Keratinocyte (primary cell): ENCODE results near the gene MAP2K5. TPM values are rescaled to one million over a fixed set of nuclear protein-coding genes. Genes with fewer than 3 reads are reported as not detected.

Experiments
- DNase-seq: peaks from one replicate; pipeline ENCODE4 v3.0.0-alpha.2; 2011; ENCODE audit warnings: low read depth, missing footprints, low spot score
- FAIRE-seq: peaks from 2 replicates; lab custom pipeline; 2011; peaks lifted over from hg19 to GRCh38; lab: Jason Lieb, UNC
- H2AFZ ChIP-seq: 2 replicates; pipeline ENCODE4 v1.6.0; 2012; ENCODE audit warnings: low read length, control low read depth, inconsistent platforms; ENCODE audit not compliant: control insufficient read depth
- H3K27ac ChIP-seq: 2 replicates; pipeline ENCODE4 v1.5.1; 2011; ENCODE audit warnings: low read length; ENCODE audit not compliant: control insufficient read depth, insufficient read depth
- H3K27me3 ChIP-seq: 3 replicates; pipeline ENCODE4 v1.6.0; 2011; ENCODE audit warnings: low read length; ENCODE audit not compliant: control insufficient read depth, insufficient read depth; ENCODE audit errors: extremely low read depth
- H3K36me3 ChIP-seq, 2 experiments: 2 replicates in 1 of 2; 3 replicates in 1 of 2; pipeline ENCODE4 v1.5.1; 2011; ENCODE audit warnings: low read length in 2 of 2, mild to moderate bottlenecking in 1 of 2; ENCODE audit not compliant: control insufficient read depth in 2 of 2, insufficient read depth in 2 of 2; ENCODE audit errors: extremely low read depth in 1 of 2
- H3K4me1 ChIP-seq: 3 replicates; pipeline ENCODE4 v1.5.1; 2011; ENCODE audit warnings: low read length; ENCODE audit not compliant: control insufficient read depth, insufficient read depth; ENCODE audit errors: extremely low read depth
- H3K4me2 ChIP-seq: 3 replicates; pipeline ENCODE4 v1.6.0; 2011; ENCODE audit warnings: low read depth, low read length; ENCODE audit not compliant: control insufficient read depth, insufficient read depth; ENCODE audit errors: extremely low read depth
- H3K4me3 ChIP-seq, 3 experiments: fragments of 200-600 bp in 1 of 3; sonication (generic) in 1 of 3; 2 replicates in 2 of 3; 3 replicates in 1 of 3; pipeline ENCODE4 v1.5.1; 2011 to 2016; ENCODE audit warnings: low read length in 3 of 3, mild to moderate bottlenecking in 3 of 3, control low read depth in 2 of 3, inconsistent platforms in 1 of 3, low read depth in 1 of 3, mixed read lengths in 1 of 3, mixed run types in 1 of 3, moderate library complexity in 1 of 3; ENCODE audit not compliant: control insufficient read depth in 2 of 3, insufficient read depth in 2 of 3; ENCODE audit errors: extremely low read depth in 1 of 3
- H3K79me2 ChIP-seq: 2 replicates; pipeline ENCODE4 v1.6.0; 2012; ENCODE audit warnings: low read length; ENCODE audit not compliant: control insufficient read depth, insufficient read depth
- H3K9ac ChIP-seq: 3 replicates; pipeline ENCODE4 v1.6.0; 2011; ENCODE audit warnings: low read length; ENCODE audit not compliant: control insufficient read depth, insufficient read depth; ENCODE audit errors: extremely low read depth
- H3K9me1 ChIP-seq: 3 replicates; pipeline ENCODE4 v1.6.0; 2011; ENCODE audit warnings: low read length; ENCODE audit not compliant: control insufficient read depth, insufficient read depth; ENCODE audit errors: extremely low read depth
- H3K9me3 ChIP-seq: 2 replicates; pipeline ENCODE4 v1.5.1; 2012; ENCODE audit warnings: low read depth, low read length; ENCODE audit not compliant: control insufficient read depth
- H4K20me1 ChIP-seq: 3 replicates; pipeline ENCODE4 v1.6.0; 2011; ENCODE audit warnings: low read length; ENCODE audit not compliant: control insufficient read depth, insufficient read depth; ENCODE audit errors: extremely low read depth
- EZH2 ChIP-seq: IDR thresholded peaks from one replicate; pipeline ENCODE4 v1.6.1; 2012; ENCODE audit warnings: inconsistent platforms, mild to moderate bottlenecking, low read length, moderate library complexity
- dilution Hi-C: fragments of 300-500 bp; cut with MboI; formaldehyde crosslinking; loops from one replicate; pipeline ENCODE4 v1.7.0; 2020; ENCODE audit warnings: low sequenced_read_pairs; ENCODE audit not compliant: extremely low pct_ligation_motif_present
- polyA plus RNA-seq, 5 experiments: library from polyadenylated mRNA; depleted of rRNA in 3 of 5; stranded (reverse) in 3 of 5; stranded (forward) in 1 of 5; unstranded in 1 of 5; fragments of >200 nt; gene quantifications; 1 replicate in 1 of 5; 2 replicates in 3 of 5; 3 replicates in 1 of 5; pipeline versions ENCODE4 v1.2.1 to v1.2.3, GENCODE V29; 2011 to 2012; ENCODE audit warnings: missing spikeins in 2 of 5, low read depth in 1 of 5, low replicate concordance in 1 of 5
- TF ChIP-seq, protein P1 (sequence below), 3 experiments: IDR thresholded peaks in 1 of 3; conservative IDR thresholded peaks in 1 of 3; optimal IDR thresholded peaks in 1 of 3; 2 replicates in 2 of 3; 3 replicates in 1 of 3; pipeline versions ENCODE3 to v1.5.1; 2011; ENCODE audit warnings: low read length in 3 of 3, mild to moderate bottlenecking in 3 of 3, moderate library complexity in 2 of 3, control low read depth in 1 of 3, inconsistent platforms in 1 of 3; ENCODE audit not compliant: insufficient read depth in 2 of 3; ENCODE audit errors: extremely low read depth in 1 of 3

The MAP2K5 gene
- polyA plus RNA-seq, 1 donor (not counting 4 experiments of a cell fraction or from before 2014, with no cell fraction given): 3.6 TPM

DNA sequence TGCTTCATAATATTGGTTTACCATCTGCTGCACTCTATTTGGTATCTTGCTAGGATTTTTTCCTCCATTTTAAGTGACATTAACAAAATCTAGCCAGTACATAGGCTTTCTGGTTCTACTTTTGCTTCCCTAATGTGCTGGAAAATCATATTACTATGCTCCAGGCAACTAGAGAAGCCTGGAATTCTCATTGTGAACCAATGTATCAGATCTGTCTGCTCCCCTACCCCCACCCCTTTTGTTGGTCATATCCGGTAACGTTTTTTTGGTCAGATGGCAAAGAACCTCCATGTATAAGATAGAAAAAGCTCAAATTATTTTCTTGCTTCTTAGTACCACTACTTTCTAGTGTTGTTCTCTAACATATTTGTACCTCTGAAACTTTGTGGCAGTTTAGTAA, 17.1 kb downstream of the MAP2K5 start:
- TF ChIP-seq EZH2: no peak
- TF ChIP-seq, protein P1, sequence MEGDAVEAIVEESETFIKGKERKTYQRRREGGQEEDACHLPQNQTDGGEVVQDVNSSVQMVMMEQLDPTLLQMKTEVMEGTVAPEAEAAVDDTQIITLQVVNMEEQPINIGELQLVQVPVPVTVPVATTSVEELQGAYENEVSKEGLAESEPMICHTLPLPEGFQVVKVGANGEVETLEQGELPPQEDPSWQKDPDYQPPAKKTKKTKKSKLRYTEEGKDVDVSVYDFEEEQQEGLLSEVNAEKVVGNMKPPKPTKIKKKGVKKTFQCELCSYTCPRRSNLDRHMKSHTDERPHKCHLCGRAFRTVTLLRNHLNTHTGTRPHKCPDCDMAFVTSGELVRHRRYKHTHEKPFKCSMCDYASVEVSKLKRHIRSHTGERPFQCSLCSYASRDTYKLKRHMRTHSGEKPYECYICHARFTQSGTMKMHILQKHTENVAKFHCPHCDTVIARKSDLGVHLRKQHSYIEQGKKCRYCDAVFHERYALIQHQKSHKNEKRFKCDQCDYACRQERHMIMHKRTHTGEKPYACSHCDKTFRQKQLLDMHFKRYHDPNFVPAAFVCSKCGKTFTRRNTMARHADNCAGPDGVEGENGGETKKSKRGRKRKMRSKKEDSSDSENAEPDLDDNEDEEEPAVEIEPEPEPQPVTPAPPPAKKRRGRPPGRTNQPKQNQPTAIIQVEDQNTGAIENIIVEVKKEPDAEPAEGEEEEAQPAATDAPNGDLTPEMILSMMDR (optimal IDR thresholded peaks at IDR 0.05 in 1 of 3, IDR thresholded peaks at IDR 0.05 in 1 of 3, conservative IDR thresholded peaks at IDR 0.05 in 1 of 3; ENCODE audit: extremely low read depth in 1 of 3, insufficient read depth in 2 of 3, low read length in 3 of 3): no peak
- H3K9ac ChIP-seq: no peak overlapping the region
- H2AFZ ChIP-seq: no peak overlapping the region
- H3K27me3 ChIP-seq: no peaks in the 10 kb centered on the region
- no peaks in the 10 kb centered on the region for H3K4me1 ChIP-seq
- H3K9me1 ChIP-seq: no peaks in the 10 kb centered on the region
- H3K36me3 ChIP-seq: peaks cover 0 to 4% of the 10 kb centered on the region in 2 experiments
- no peak overlapping the region for H3K27ac ChIP-seq
- no peak for DNase-seq
- no peak overlapping the region for H3K4me3 ChIP-seq
- no peak for FAIRE-seq
- no peak overlapping the region for H3K4me2 ChIP-seq
- H3K79me2 ChIP-seq: no peaks in the 10 kb centered on the region
- dilution Hi-C loops: no loop called here
- H3K9me3 ChIP-seq: no peaks in the 10 kb centered on the region
- H4K20me1 ChIP-seq: no peaks in the 10 kb centered on the region

DNA sequence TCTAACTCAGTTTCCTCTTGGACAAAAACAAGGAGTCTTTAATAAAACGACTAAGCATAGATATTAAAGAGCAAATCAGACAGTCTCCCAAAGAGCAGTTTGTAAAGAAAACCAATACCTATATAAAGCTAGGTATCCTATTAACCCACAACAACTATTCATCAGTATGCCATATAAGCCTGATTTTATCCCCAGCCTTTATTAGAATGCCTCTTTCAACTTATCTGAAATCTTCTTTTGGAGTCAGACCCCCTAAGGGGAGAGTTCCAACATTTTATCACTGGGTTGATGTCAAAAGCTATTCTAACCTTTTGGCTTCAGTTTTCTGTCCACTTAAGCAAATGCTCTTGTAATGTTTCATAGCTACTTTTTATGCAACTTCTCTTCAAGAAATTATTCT, 17.8 kb downstream of the MAP2K5 start:
- Histone ChIP-seq H4K20me1 (no peaks in the 10 kb centered on the region), H3K27me3 (no peaks in the 10 kb centered on the region), H3K36me3 (peaks cover 0 to 4% of the 10 kb centered on the region in 2 experiments), H3K9me3 (no peaks in the 10 kb centered on the region), H3K79me2 (no peaks in the 10 kb centered on the region), H3K9me1 (no peaks in the 10 kb centered on the region), H3K9ac (no peak overlapping the region), H3K27ac (no peak overlapping the region), H3K4me3 (no peak overlapping the region), H3K4me2 (no peak overlapping the region), H2AFZ (no peak overlapping the region), H3K4me1 (no peaks in the 10 kb centered on the region)
- DNase-seq: no peak
- no peak for FAIRE-seq
- dilution Hi-C loops: no loop called here
- TF ChIP-seq, protein P1 (optimal IDR thresholded peaks at IDR 0.05 in 1 of 3, IDR thresholded peaks at IDR 0.05 in 1 of 3, conservative IDR thresholded peaks at IDR 0.05 in 1 of 3; ENCODE audit: extremely low read depth in 1 of 3, insufficient read depth in 2 of 3, low read length in 3 of 3): no peak
